Upper lobe of left lung (tissue), 6 donors: ENCODE results near the gene VAPB. TPM values are rescaled to one million over a fixed set of nuclear protein-coding genes. Genes with fewer than 3 reads are reported as not detected.

Experiments
- ATAC-seq, 2 donors: fragments of 200-7000 bp; cut with Tn5 transposase; one replicate each; pipeline ENCODE4 v1.9.1; 2022; ENCODE audit warnings: mild to moderate bottlenecking in 2 of 2, moderate library complexity in 2 of 2; ENCODE audit not compliant: low FRiP score in 2 of 2
- DNase-seq, 2 donors: peaks; one replicate each; pipeline ENCODE4 v3.0.0-alpha.2; 2019 to 2020
- H3K27ac ChIP-seq, 4 donors: fragments of 200-600 bp; sonication (generic); one replicate each; pipeline ENCODE4 v1.5.1; 2016 to 2019
- H3K27me3 ChIP-seq, 4 donors: fragments of 200-600 bp; sonication (generic); one replicate each; pipeline ENCODE4 v1.5.1; 2017 to 2019
- H3K36me3 ChIP-seq, 4 donors: fragments of 200-600 bp; sonication (generic); one replicate each; pipeline ENCODE4 v1.5.1; 2016 to 2019
- H3K4me1 ChIP-seq, 4 donors: fragments of 200-600 bp; sonication (generic); one replicate each; pipeline ENCODE4 v1.5.1; 2018 to 2019
- H3K4me3 ChIP-seq, 4 donors: fragments of 200-600 bp; sonication (generic); one replicate each; pipeline ENCODE4 v1.5.1; 2017 to 2019; ENCODE audit warnings: mild to moderate bottlenecking in 2 of 4, moderate library complexity in 1 of 4
- H3K9me3 ChIP-seq, 4 donors: fragments of 200-600 bp; sonication (generic); one replicate each; pipeline ENCODE4 v1.5.1; 2018 to 2019
- CTCF ChIP-seq, 6 experiments: fragments of 450-650 bp in 4 of 6; fragments of 200-600 bp in 2 of 6; sonication (generic) in 2 of 6; IDR thresholded peaks; one replicate each; pipeline ENCODE4 v1.5.1; 2016 to 2019; ENCODE audit warnings: antibody characterized with exemption in 6 of 6
- EP300 ChIP-seq, 4 donors: sonication (generic); formaldehyde crosslinking; IDR thresholded peaks; one replicate each; pipeline ENCODE4 v1.5.1; 2017; ENCODE audit warnings: antibody characterized with exemption in 4 of 4, control low read depth in 2 of 4
- POLR2A ChIP-seq, 4 donors: fragments of 450-650 bp; IDR thresholded peaks; one replicate each; pipeline ENCODE4 v1.5.1; 2016 to 2017; ENCODE audit warnings: antibody characterized with exemption in 4 of 4, mild to moderate bottlenecking in 2 of 4
- POLR2AphosphoS5 ChIP-seq, 2 donors: sonication (generic); formaldehyde crosslinking; IDR thresholded peaks; one replicate each; pipeline ENCODE4 v1.5.1; 2017; ENCODE audit warnings: antibody characterized with exemption in 2 of 2
- WGBS, 2 donors: methylation state at CpG; one replicate each; pipeline ENCODE4 v1.1.5; 2017 to 2018; 5-methylcytosine and 5-hydroxymethylcytosine counted together
- total RNA-seq, 6 donors: library from RNA; depleted of rRNA in 4 of 6; stranded (reverse); fragments of >200 nt in 4 of 6; gene quantifications; one replicate each; pipeline versions ENCODE4 v1.1.0 to v1.2.1, GENCODE V29; 2016 to 2021
- donor health status: DM: no; HTN: no; CAD: no; lungs with moderate emphysema.
- donor health status: DM: no; HTN: yes; CAD: no; lungs with severe emphysema.

VAPB gene
- total RNA-seq, 6 donors from 2014 or later, result 13.8 to 48.2 (median 33.7) TPM

GRCh38 chr20:58446960-58447265 is 57.9 kb downstream of the VAPB start:
- no peak overlapping the region for H3K27ac ChIP-seq
- TF ChIP-seq EP300 (IDR thresholded peaks at IDR 0.05) (no peak), POLR2AphosphoS5 (IDR thresholded peaks at IDR 0.05) (no peak), POLR2A (IDR thresholded peaks at IDR 0.05) (no peak), CTCF (IDR thresholded peaks at IDR 0.05) (no peak)
- no peaks in the 10 kb centered on the region for H3K4me1 ChIP-seq
- no peak for DNase-seq
- no peaks in the 10 kb centered on the region for H3K27me3 ChIP-seq
- 78 to 84% methylated on average over 7 of the region's 7 CpGs for WGBS, 2 donors
- no peak for ATAC-seq
- H3K36me3 ChIP-seq, result peaks cover 10 to 53% (median 20%) of the 10 kb centered on the region in 4 donors
- H3K4me3 ChIP-seq, result no peak overlapping the region
- H3K9me3 ChIP-seq, result no peaks in the 10 kb centered on the region

GRCh38 chr20:58447511-58448391 is 58.7 kb downstream of the VAPB start:
- no peak overlapping the region for H3K4me3 ChIP-seq
- TF ChIP-seq POLR2A (IDR thresholded peaks at IDR 0.05), result no peak
- TF ChIP-seq CTCF (IDR thresholded peaks at IDR 0.05), result peak; percentile 14 to 60 (median 48)
- TF ChIP-seq POLR2AphosphoS5 (IDR thresholded peaks at IDR 0.05), result no peak
- TF ChIP-seq EP300 (IDR thresholded peaks at IDR 0.05), result no peak
- ATAC-seq, result peak in 1 of 2 donors; percentile 68
- no peaks in the 10 kb centered on the region for H3K4me1 ChIP-seq
- peaks cover 10 to 48% (median 20%) of the 10 kb centered on the region in 4 donors for H3K36me3 ChIP-seq
- no peaks in the 10 kb centered on the region for H3K27me3 ChIP-seq
- peak in 1 of 2 donors; percentile 51 for DNase-seq
- 76 to 78% methylated on average over 10 of the region's 10 CpGs for WGBS, 2 donors
- no peak overlapping the region for H3K27ac ChIP-seq
- H3K9me3 ChIP-seq, result no peaks in the 10 kb centered on the region

- Histone ChIP-seq H3K4me3 (no peak overlapping the region), H3K36me3 (peaks cover 9 to 46% (median 17%) of the 10 kb centered on the region in 4 donors), H3K27me3 (no peaks in the 10 kb centered on the region), H3K9me3 (no peaks in the 10 kb centered on the region), H3K4me1 (no peaks in the 10 kb centered on the region), H3K27ac (no peak overlapping the region)
- WGBS, 2 donors, result 93 to 98% methylated on average over 2 to 4 of the region's 4 CpGs
- TF ChIP-seq EP300 (IDR thresholded peaks at IDR 0.05) (no peak), POLR2A (IDR thresholded peaks at IDR 0.05) (no peak), CTCF (IDR thresholded peaks at IDR 0.05) (no peak), POLR2AphosphoS5 (IDR thresholded peaks at IDR 0.05) (no peak)
- ATAC-seq (no peak), DNase-seq (no peak)
These were observed 59.9 kb downstream of the VAPB start for GRCh38 chr20:58448958-58449357.

- H3K4me1 ChIP-seq, result no peaks in the 10 kb centered on the region
These were observed 60.7 kb downstream of the VAPB start for GRCh38 chr20:58449681-58450221.

More at GRCh38 chr20:58449681-58450221, 60.7 kb downstream of the VAPB start:
- Histone ChIP-seq H3K4me3 (no peak overlapping the region), H3K9me3 (no peaks in the 10 kb centered on the region), H3K36me3 (peaks cover under 1 to 38% (median 10%) of the 10 kb centered on the region in 4 donors), H3K27ac (no peak overlapping the region), H3K27me3 (no peaks in the 10 kb centered on the region)
- ATAC-seq (no peak), DNase-seq (no peak)
- 84 to 86% methylated on average over 10 of the region's 10 CpGs for WGBS, 2 donors
- TF ChIP-seq CTCF (IDR thresholded peaks at IDR 0.05) (no peak), EP300 (IDR thresholded peaks at IDR 0.05) (no peak), POLR2AphosphoS5 (IDR thresholded peaks at IDR 0.05) (no peak), POLR2A (IDR thresholded peaks at IDR 0.05) (no peak)
